Bronchial epithelial cell (primary cell): Measurements from ENCODE around the gene NSMCE1. TPM values are rescaled to one million over a fixed set of nuclear protein-coding genes. Genes with fewer than 3 reads are reported as not detected.
"Not testable (repeated sequence)": the region's sequence is repeated elsewhere in the genome, so short reads cannot be mapped to it uniquely, and the experiment has no call there.

Experiments
- DNase-seq: peaks from one replicate; pipeline ENCODE4 v3.0.0-alpha.2; 2010; ENCODE audit warnings: low read depth
- FAIRE-seq: peaks from 2 replicates; lab custom pipeline; 2011; peaks lifted over from hg19 to GRCh38; lab: Jason Lieb, UNC
- H3K27me3 ChIP-seq: 2 replicates; pipeline ENCODE4 v1.5.1; 2011; ENCODE audit warnings: low read length; ENCODE audit not compliant: control insufficient read depth, insufficient read depth
- H3K36me3 ChIP-seq: 2 replicates; pipeline ENCODE4 v1.5.1; 2011; ENCODE audit warnings: low read length; ENCODE audit not compliant: control insufficient read depth, insufficient read depth
- H3K4me3 ChIP-seq: 2 replicates; pipeline ENCODE4 v1.5.1; 2011; ENCODE audit warnings: mild to moderate bottlenecking, low read depth, low read length, control low read depth
- total RNA-seq: library from RNA; depleted of rRNA; stranded (reverse); fragments of >200 nt; gene quantifications from 2 replicates; pipeline ENCODE4 v1.2.1, GENCODE V29; 2014
- TF ChIP-seq, protein P1 (sequence below): IDR thresholded peaks from 2 replicates; pipeline ENCODE4 v1.5.1; 2011; ENCODE audit warnings: mild to moderate bottlenecking, moderate library complexity, low read length, control low read depth, inconsistent platforms; ENCODE audit not compliant: insufficient read depth, severe bottlenecking

Gene NSMCE1
- total RNA-seq, 1 donor from 2014 or later = 111 TPM

DNA sequence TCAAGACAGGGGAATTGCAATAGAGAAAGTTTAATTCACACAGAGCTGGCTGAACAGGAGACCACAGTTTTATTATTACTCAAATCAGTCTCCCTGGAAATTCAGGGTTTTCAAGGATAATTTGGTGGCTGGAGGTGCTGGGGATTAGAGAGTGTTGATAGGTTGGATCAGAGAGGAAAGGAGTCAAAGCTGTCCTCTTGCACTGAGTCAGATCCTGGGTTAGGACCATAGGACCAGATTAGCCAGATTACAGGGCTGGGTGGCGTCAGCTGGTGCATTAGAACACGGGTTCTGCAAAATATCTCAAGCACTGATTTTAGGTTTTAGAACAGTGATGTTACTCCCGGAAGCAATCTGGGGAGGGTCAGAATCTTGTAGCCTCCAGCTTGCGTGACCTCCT is 1.8 kb upstream of the NSMCE1 start:
- FAIRE-seq = no peak
- TF ChIP-seq, protein P1, sequence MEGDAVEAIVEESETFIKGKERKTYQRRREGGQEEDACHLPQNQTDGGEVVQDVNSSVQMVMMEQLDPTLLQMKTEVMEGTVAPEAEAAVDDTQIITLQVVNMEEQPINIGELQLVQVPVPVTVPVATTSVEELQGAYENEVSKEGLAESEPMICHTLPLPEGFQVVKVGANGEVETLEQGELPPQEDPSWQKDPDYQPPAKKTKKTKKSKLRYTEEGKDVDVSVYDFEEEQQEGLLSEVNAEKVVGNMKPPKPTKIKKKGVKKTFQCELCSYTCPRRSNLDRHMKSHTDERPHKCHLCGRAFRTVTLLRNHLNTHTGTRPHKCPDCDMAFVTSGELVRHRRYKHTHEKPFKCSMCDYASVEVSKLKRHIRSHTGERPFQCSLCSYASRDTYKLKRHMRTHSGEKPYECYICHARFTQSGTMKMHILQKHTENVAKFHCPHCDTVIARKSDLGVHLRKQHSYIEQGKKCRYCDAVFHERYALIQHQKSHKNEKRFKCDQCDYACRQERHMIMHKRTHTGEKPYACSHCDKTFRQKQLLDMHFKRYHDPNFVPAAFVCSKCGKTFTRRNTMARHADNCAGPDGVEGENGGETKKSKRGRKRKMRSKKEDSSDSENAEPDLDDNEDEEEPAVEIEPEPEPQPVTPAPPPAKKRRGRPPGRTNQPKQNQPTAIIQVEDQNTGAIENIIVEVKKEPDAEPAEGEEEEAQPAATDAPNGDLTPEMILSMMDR = no peak

DNA sequence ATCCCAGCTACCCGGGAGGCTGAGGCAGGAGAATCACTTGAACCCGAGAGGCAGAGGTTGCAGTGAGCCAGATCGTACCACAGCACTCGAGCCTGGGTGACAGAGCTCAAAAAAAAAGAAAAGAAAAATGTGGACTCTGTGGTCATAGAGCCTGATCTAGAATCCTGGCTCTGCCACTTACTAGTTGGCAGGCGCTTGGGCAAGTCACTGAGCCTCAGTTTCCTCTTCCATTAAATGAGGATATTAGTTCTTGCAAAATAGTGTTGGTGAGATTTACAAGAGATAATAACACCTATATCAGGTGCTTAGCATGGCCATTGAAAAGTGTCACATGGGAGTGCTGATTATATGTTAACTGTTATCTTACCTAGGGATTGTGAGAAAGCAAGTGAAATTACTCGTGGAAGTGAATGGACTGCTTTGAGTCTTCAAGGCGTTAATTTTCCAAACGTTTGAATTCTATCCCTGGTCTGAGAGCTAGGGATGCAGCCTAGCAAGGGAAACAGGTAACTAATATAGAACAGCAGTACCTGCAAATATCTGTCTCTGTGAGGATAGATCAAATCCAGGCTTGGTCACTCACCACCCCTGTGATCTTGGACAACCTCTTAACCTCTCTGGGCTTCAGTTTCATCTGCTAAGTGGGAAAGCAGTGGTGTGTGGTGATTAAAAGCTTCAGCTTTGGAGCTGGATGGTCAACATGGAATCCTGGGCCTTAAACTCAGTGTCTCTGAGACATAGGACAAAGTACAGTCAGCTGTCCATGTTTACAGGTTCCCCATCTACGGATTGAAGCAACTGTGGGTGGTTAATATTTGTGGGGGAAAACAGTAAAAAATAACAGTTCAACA is 953 bp upstream of the NSMCE1 start:
- FAIRE-seq = no peak
- Histone ChIP-seq H3K4me3 (peak overlapping the region; percentile 91), H3K36me3 (no peaks in the 10 kb centered on the region), H3K27me3 (no peaks in the 10 kb centered on the region)
- TF ChIP-seq, protein P1 = no peak
- DNase-seq = no peak

More for the DNA sequence above, 1.8 kb upstream of the NSMCE1 start:
- Histone ChIP-seq H3K36me3 (no peaks in the 10 kb centered on the region), H3K27me3 (no peaks in the 10 kb centered on the region), H3K4me3 (no peak overlapping the region)
- DNase-seq = no peak

- H3K4me3 ChIP-seq = no peak overlapping the region
- no peak for FAIRE-seq
Observed at GRCh38 chr16:27267037-27267677, 1.4 kb downstream of the NSMCE1 start.

DNA sequence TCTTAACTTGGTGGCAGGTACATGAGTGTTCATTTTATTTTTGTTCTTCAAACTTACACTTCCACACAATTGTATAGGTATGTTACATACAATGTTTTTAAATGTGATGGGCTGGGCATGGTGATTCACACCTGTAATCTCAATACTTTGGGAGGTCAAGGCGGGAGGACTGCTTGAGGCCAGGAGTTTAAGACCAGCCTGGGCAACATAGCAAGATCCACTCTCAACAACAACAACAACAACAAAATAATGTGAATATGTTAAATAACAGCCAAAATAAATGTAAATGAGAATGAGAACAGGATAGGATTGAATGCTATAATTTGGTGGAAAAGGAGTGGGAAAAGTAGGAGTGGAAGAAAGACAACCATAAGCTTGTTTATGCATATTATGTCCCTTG is 2.6 kb downstream of the NSMCE1 start:
- FAIRE-seq (no peak), DNase-seq (no peak)
- TF ChIP-seq, protein P1 = no peak
- H3K4me3 ChIP-seq = no peak overlapping the region
- H3K36me3 ChIP-seq = no peaks in the 10 kb centered on the region
- no peaks in the 10 kb centered on the region for H3K27me3 ChIP-seq

More at GRCh38 chr16:27267037-27267677, 1.4 kb downstream of the NSMCE1 start:
- no peaks in the 10 kb centered on the region for H3K36me3 ChIP-seq
- TF ChIP-seq, protein P1 = no peak
- H3K27me3 ChIP-seq = no peaks in the 10 kb centered on the region
- DNase-seq = no peak

GRCh38 chr16:27264151-27264550 is 4.4 kb downstream of the NSMCE1 start:
- peak; percentile 97 for DNase-seq
- no peak for FAIRE-seq
- TF ChIP-seq, protein P1 = no peak
- Histone ChIP-seq H3K27me3 (no peaks in the 10 kb centered on the region), H3K4me3 (no peak overlapping the region), H3K36me3 (no peaks in the 10 kb centered on the region)

DNA sequence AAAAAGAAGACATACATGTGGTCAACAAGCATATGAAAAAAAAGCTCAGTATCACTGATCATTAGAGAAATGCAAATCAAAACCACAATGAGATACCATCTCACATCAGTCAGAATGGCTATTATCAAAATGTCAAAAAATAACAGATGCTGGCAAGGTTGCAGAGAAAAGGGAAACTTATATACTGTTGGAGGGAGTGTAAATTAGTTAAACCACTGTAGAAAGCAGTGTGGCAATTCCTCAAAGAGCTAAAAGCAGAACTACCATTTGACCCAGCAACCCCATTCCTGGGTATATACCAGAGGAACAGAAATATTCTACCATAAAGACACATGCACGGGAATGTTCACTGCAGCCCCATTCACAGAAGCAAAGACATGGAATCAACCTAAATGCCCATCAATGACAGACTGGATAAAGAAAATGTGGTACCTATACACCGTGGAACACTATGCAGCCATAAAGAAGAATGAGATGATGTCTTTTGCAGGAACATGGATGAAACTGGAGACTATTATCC is 5.6 kb downstream of the NSMCE1 start:
- not testable (repeated sequence) for DNase-seq, H3K4me3 ChIP-seq, H3K27me3 ChIP-seq, FAIRE-seq, H3K36me3 ChIP-seq
